ENCODE data around the gene ATP10D.

- TF ChIP-seq, protein P1, sequence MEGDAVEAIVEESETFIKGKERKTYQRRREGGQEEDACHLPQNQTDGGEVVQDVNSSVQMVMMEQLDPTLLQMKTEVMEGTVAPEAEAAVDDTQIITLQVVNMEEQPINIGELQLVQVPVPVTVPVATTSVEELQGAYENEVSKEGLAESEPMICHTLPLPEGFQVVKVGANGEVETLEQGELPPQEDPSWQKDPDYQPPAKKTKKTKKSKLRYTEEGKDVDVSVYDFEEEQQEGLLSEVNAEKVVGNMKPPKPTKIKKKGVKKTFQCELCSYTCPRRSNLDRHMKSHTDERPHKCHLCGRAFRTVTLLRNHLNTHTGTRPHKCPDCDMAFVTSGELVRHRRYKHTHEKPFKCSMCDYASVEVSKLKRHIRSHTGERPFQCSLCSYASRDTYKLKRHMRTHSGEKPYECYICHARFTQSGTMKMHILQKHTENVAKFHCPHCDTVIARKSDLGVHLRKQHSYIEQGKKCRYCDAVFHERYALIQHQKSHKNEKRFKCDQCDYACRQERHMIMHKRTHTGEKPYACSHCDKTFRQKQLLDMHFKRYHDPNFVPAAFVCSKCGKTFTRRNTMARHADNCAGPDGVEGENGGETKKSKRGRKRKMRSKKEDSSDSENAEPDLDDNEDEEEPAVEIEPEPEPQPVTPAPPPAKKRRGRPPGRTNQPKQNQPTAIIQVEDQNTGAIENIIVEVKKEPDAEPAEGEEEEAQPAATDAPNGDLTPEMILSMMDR (IDR thresholded peaks at IDR 0.05; ENCODE audit: low read length) = no peak
- no peak for TF ChIP-seq EZH2 (IDR thresholded peaks at IDR 0.05; ENCODE audit: borderline replicate concordance, low read length)
Observed at GRCh38 chr4:47484168-47484567, 907 bp upstream of the ATP10D start.

All from OCI-LY1 (cell line).